Naive thymus-derived CD8-positive, alpha-beta T cell (primary cell): Measurements from ENCODE around the gene NKPD1. TPM values are rescaled to one million over a fixed set of nuclear protein-coding genes. Genes with fewer than 3 reads are reported as not detected.

ENCODE experiments used
- ATAC-seq, 2 donors: fragments of 150-1000 bp; cut with Tn5 transposase in 1 of 2; sonication (Bioruptor Pico), chemical (Tn5 transposase) in 1 of 2; 1 replicate in 1 of 2; 2 replicates in 1 of 2; pipeline ENCODE4 v1.10.0; 2021; ENCODE audit warnings: mild to moderate bottlenecking in 2 of 2, moderate library complexity in 2 of 2
- POLR2A ChIA-PET: fragments of 350-600 bp; sonication (Branson Sonifier 250); formaldehyde crosslinking; loops from one replicate; lab custom pipeline; 2021; ENCODE audit warnings: antibody characterized with exemption; lab: Charles Lee
- DNase-seq, 10 donors: peaks; one replicate each; pipeline versions ENCODE4 v3.0.0 to v3.0.0-alpha.2; 2020 to 2022
- H3K27ac Mint-ChIP-seq, 10 donors: one replicate each; pipeline ENCODE4 v1.8.0; 2020 to 2022; ENCODE audit warnings: mild to moderate bottlenecking in 10 of 10, mixed read lengths in 10 of 10, moderate library complexity in 4 of 10, inconsistent platforms in 1 of 10
- H3K27me3 Mint-ChIP-seq, 5 donors: one replicate each; pipeline ENCODE4 v1.8.0; 2021 to 2022; ENCODE audit warnings: mixed read lengths in 5 of 5
- H3K36me3 Mint-ChIP-seq, 3 donors: one replicate each; pipeline ENCODE4 v1.8.0; 2020 to 2022; ENCODE audit warnings: mixed read lengths in 3 of 3, mild to moderate bottlenecking in 2 of 3, inconsistent platforms in 1 of 3
- H3K4me1 Mint-ChIP-seq, 4 donors: one replicate each; pipeline ENCODE4 v1.8.0; 2021 to 2022; ENCODE audit warnings: mixed read lengths in 4 of 4
- H3K4me3 Mint-ChIP-seq, 10 donors: one replicate each; pipeline ENCODE4 v1.8.0; 2020 to 2022; ENCODE audit warnings: mild to moderate bottlenecking in 10 of 10, mixed read lengths in 10 of 10, moderate library complexity in 6 of 10, inconsistent platforms in 1 of 10
- H3K9me3 Mint-ChIP-seq, 9 donors: one replicate each; pipeline ENCODE4 v1.8.0; 2020 to 2022; ENCODE audit warnings: mixed read lengths in 9 of 9, mild to moderate bottlenecking in 3 of 9, inconsistent platforms in 1 of 9, moderate library complexity in 1 of 9
- polyA plus RNA-seq, 3 donors: library from polyadenylated mRNA; unstranded; fragments of 300-500 nt; fragmentation: Illumina TruSeq; gene quantifications; one replicate each; pipeline ENCODE4 v1.2.3, GENCODE V29; 2021
- total RNA-seq, 8 experiments: library from RNA in 2 of 8; stranded (reverse) in 2 of 8; gene quantifications; one replicate each; pipeline ENCODE4 v1.2.3 and lab custom pipeline; 2021 to 2026

The NKPD1 gene
- total and polyA plus RNA-seq, 5 experiments from 2014 or later = 0.17 to 1.0 (median 0.47) TPM

- POLR2A ChIA-PET = interaction anchor here (0.9 to 1.2 kb wide), 3 partner anchors 12 to 81 kb away, joined by 3 to 5 read pairs (median 3); partner anchors contain the start of gene NKPD1
- Mint-ChIP-seq H3K9me3 (no peaks in the 10 kb centered on the region), H3K4me1 (peaks cover 13 to 58% (median 42%) of the 10 kb centered on the region in 4 donors), H3K36me3 (no peaks in the 10 kb centered on the region), H3K27ac (peak overlapping the region; percentile 65 to 91 (median 80)), H3K4me3 (peak overlapping the region; percentile 31 to 81 (median 63)), H3K27me3 (no peaks in the 10 kb centered on the region)
- ATAC-seq (peak; percentile 69 to 86), DNase-seq (peak in 3 of 10 donors; percentile 10 to 33 (median 24))
Observed at GRCh38 chr19:45172173-45172572, 11.4 kb upstream of the NKPD1 start.

DNA sequence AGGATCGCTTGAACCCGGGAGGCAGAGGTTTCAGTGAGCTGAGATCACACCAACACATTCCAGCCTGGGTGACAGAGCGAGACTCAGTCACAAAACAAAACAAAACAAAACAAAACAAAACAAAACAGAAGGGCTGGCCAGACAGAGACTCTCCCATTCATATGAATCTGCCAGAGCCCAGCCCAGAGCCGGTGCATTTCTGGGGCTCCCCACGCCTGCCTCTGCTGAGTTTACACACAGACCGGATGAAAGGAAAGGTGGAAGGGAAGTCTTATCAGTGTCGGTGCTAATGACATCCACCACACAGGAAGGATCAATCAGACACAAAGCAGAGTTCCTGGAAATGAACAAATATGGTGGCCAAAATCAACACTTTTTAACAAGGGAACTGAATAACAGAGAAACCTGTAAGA lies 10.4 kb upstream of the NKPD1 start:
- POLR2A ChIA-PET = interaction anchor here (0.9 to 1.4 kb wide), 2 partner anchors 11 to 19 kb away, joined by 3 to 4 read pairs; partner anchors contain the start of gene NKPD1

DNA sequence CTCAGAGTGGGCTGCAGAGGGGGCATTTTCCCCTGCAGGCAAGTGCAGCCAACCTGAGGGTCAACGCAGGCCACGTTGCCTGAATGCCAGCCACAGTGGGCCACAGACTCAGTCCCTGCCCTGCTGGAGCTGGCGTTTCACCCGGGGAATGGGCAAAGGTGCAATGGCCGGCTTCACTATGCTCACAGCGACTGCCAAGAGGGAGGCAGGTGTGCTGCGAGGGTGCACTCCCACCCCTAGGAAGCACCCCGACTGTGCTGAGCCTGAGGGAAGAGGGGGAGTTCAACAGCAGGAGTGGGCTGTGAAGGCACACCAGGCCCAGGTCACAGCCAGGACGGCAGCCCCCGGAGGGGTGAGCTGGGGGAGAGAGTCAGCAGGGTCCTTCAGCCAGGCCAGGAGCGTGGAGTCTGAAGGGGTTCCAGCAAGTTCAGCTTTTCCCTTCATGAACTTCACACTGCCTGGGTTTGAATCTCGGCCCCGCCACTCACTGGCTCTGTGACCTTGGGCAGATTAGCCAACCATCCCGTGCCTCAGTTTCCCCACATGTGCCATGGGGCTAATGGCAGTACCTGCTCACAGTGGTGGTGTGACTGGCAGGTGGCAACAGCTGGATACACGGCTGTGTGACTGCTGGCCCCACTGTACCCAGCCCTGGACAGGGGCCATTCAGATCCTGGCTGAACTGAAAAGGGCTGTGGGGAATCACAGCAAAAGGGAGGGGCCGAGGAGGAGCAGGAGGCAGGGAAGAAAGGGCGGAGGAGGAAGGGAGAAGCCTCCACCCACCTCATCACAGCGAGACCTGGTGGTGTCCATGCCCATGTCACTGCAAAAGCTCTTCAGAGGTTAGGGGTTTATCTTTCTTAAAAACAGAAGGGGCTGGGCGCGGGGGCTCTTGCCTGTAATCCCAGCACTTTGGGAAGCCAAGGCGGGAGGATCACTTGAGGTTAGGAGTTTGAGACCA lies 9.6 kb upstream of the NKPD1 start:
- DNase-seq = peak in 1 of 10 donors; percentile 62
- H3K9me3 Mint-ChIP-seq = no peaks in the 10 kb centered on the region
- H3K4me3 Mint-ChIP-seq = peak overlapping the region in 8 of 10 donors; percentile 8 to 92 (median 78)
- ATAC-seq = no peak
- POLR2A ChIA-PET = interaction anchor here (0.7 to 1.4 kb wide), 3 partner anchors 8 to 47 kb away, joined by 3 to 4 read pairs (median 4); partner anchors contain the start of genes BLOC1S3 and TRAPPC6A
- H3K36me3 Mint-ChIP-seq = no peaks in the 10 kb centered on the region
- H3K27me3 Mint-ChIP-seq = no peaks in the 10 kb centered on the region
- H3K4me1 Mint-ChIP-seq = peaks cover 15 to 57% (median 45%) of the 10 kb centered on the region in 4 donors
- peak overlapping the region in 9 of 10 donors; percentile 8 to 97 (median 91) for H3K27ac Mint-ChIP-seq

More for the DNA sequence above, 10.4 kb upstream of the NKPD1 start:
- H3K27ac Mint-ChIP-seq = peak overlapping the region; percentile 86 to 97 (median 93)
- peak; percentile 65 to 89 for ATAC-seq
- H3K27me3 Mint-ChIP-seq = no peaks in the 10 kb centered on the region
- peaks cover 16 to 57% (median 45%) of the 10 kb centered on the region in 4 donors for H3K4me1 Mint-ChIP-seq
- no peaks in the 10 kb centered on the region for H3K9me3 Mint-ChIP-seq
- no peaks in the 10 kb centered on the region for H3K36me3 Mint-ChIP-seq
- peak overlapping the region; percentile 59 to 92 (median 80) for H3K4me3 Mint-ChIP-seq
- peak in 3 of 10 donors; percentile 18 to 43 (median 33) for DNase-seq

- Mint-ChIP-seq H3K27me3 (no peaks in the 10 kb centered on the region), H3K36me3 (no peaks in the 10 kb centered on the region), H3K4me1 (peaks cover 13 to 58% (median 45%) of the 10 kb centered on the region in 4 donors), H3K9me3 (no peaks in the 10 kb centered on the region), H3K27ac (peak overlapping the region in 1 of 10 donors; percentile 36), H3K4me3 (peak overlapping the region in 3 of 10 donors; percentile 52 to 81 (median 54))
- POLR2A ChIA-PET = interaction anchor here (0.6 to 1.3 kb wide), 4 partner anchors 9 to 246 kb away, joined by 3 to 4 read pairs (median 4); partner anchors contain the start of genes BLOC1S3 and TRAPPC6A
- DNase-seq = peak in 1 of 10 donors; percentile 53
- ATAC-seq = no peak
Observed at GRCh38 chr19:45169602-45170001, 8.8 kb upstream of the NKPD1 start.

GRCh38 chr19:45168767-45169351 lies 8.1 kb upstream of the NKPD1 start:
- peaks cover 14 to 60% (median 50%) of the 10 kb centered on the region in 4 donors for H3K4me1 Mint-ChIP-seq
- no peaks in the 10 kb centered on the region for H3K27me3 Mint-ChIP-seq
- POLR2A ChIA-PET = interaction anchor here (0.6 to 1.3 kb wide), 3 partner anchors 10 to 30 kb away, joined by 3 to 5 read pairs (median 4); partner anchors contain the start of genes BLOC1S3 and TRAPPC6A
- peak in 1 of 10 donors; percentile 54 for DNase-seq
- ATAC-seq = no peak
- no peaks in the 10 kb centered on the region for H3K9me3 Mint-ChIP-seq
- H3K4me3 Mint-ChIP-seq = no peak overlapping the region
- H3K36me3 Mint-ChIP-seq = no peaks in the 10 kb centered on the region
- H3K27ac Mint-ChIP-seq = peak overlapping the region in 1 of 10 donors; percentile 74

DNA sequence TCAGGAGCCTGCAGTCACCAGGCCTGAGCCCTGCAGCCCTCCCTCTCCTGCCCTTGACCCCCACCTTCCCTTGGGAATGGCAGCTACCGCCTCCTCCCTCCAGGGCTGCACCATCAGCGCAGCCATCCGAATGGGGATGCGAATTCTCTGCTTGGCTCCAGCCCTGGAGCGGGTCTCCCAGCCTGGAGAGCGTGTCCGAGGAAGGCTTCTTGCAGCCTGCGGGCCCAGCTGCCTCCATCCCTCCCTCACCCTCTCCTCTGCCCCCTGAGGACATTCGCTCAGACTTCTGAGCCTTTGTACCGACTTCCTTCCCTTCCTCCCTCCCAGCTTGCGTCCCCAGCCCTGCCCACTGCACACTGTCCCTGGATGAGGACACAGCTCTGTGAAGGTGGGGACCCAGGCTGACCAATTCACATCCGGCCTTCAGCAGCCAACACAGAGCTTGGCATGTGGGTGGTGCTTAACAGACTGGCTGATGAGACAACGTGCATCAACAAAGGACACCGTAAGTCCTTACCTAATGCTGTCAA lies 6.0 kb upstream of the NKPD1 start:
- peak overlapping the region in 2 of 10 donors; percentile 56 to 69 for H3K27ac Mint-ChIP-seq
- DNase-seq (no peak), ATAC-seq (no peak)
- no peaks in the 10 kb centered on the region for H3K9me3 Mint-ChIP-seq
- no peaks in the 10 kb centered on the region for H3K36me3 Mint-ChIP-seq
- H3K4me1 Mint-ChIP-seq = peaks cover 15 to 49% (median 39%) of the 10 kb centered on the region in 4 donors
- POLR2A ChIA-PET = interaction anchor here (2.0 kb wide), 1 partner anchor 12 kb away, joined by 7 read pairs; the partner anchor contains the start of genes BLOC1S3 and TRAPPC6A
- peak overlapping the region in 1 of 10 donors; percentile 58 for H3K4me3 Mint-ChIP-seq
- H3K27me3 Mint-ChIP-seq = no peaks in the 10 kb centered on the region

GRCh38 chr19:45164577-45165335 lies 4.0 kb upstream of the NKPD1 start:
- peaks cover 8 to 31% (median 24%) of the 10 kb centered on the region in 4 donors for H3K4me1 Mint-ChIP-seq
- H3K27ac Mint-ChIP-seq = peak overlapping the region in 5 of 10 donors; percentile 14 to 81 (median 47)
- H3K36me3 Mint-ChIP-seq = peaks cover 0 to 2% (median 0%) of the 10 kb centered on the region in 3 donors
- H3K27me3 Mint-ChIP-seq = peaks cover 0 to 3% (median 0%) of the 10 kb centered on the region in 5 donors
- no peaks in the 10 kb centered on the region for H3K9me3 Mint-ChIP-seq
- ATAC-seq (peak; percentile 93 to 95), DNase-seq (peak; percentile 17 to 66 (median 40))
- POLR2A ChIA-PET = interaction anchor here (0.5 to 2.0 kb wide), 6 partner anchors 8 to 313 kb away, joined by 3 to 13 read pairs (median 6); partner anchors contain the start of genes BLOC1S3 and TRAPPC6A
- peak overlapping the region in 5 of 10 donors; percentile 8 to 58 (median 40) for H3K4me3 Mint-ChIP-seq

DNA sequence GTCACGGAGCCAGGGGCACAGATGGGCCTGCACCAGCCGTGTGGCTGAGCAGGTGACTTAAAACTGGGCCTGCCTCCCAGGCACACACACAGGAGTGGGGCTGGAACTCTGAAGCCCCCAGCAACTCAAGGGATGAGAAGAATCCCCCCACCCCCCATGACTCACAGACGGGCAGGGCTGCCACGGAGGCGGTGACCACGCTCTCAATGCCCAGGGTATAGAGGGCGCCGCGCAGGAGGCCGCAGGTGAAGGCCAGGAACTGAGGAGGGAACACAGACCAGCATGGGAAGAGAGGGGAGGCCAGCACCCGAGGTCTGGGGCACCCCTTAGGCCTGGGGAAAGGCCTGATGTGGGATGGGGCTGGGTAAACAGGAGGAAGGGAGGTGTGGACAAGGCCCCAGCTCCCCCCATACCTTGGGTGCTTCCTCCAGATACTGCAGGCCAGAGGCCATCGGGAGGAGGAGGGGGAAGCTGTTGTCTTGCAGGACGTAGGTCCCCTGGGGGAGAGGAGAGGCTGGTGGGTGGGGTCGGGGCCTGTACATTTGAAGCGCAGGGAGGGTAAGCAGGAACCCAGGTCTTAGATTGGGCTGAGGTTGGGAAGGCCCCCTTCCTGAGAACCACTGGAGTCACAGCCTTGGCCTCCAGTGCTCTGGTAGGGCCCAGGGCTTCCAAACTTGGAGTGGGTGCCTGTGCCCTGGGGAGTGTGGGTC lies 3.1 kb upstream of the NKPD1 start:
- peaks cover 0 to 3% (median 0%) of the 10 kb centered on the region in 5 donors for H3K27me3 Mint-ChIP-seq
- POLR2A ChIA-PET = interaction anchor here (0.5 to 2.0 kb wide), 5 partner anchors 9 to 314 kb away, joined by 3 to 13 read pairs (median 5); partner anchors contain the start of genes BLOC1S3 and TRAPPC6A
- peak in 1 of 10 donors; percentile 44 for DNase-seq
- peak overlapping the region; percentile 20 to 86 (median 70) for H3K27ac Mint-ChIP-seq
- H3K9me3 Mint-ChIP-seq = no peaks in the 10 kb centered on the region
- ATAC-seq = peak in 1 of 2 donors; percentile 24
- peak overlapping the region in 6 of 10 donors; percentile 20 to 71 (median 36) for H3K4me3 Mint-ChIP-seq
- peaks cover 0 to 2% (median 0%) of the 10 kb centered on the region in 3 donors for H3K36me3 Mint-ChIP-seq
- peaks cover 8 to 25% (median 24%) of the 10 kb centered on the region in 4 donors for H3K4me1 Mint-ChIP-seq

DNA sequence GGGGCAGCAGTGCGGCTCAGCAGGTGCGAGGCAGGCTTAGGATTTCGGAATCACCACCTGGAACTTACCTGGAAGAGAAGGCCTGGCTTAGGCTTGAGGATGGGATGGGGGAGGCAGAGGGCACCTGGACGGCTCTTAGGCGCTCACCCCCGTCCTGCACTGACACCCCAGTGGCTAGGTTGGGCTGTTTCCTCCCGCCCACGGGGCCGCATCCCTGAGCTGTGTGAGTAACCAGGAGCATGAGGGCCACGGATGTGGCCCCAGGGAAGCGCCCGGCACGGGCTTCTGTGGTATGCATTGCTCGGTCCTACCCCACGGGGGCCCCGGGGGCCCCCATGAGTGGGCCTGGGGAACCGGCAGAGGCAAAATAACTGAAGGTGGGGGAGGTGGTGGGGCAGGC lies 2.4 kb upstream of the NKPD1 start:
- Mint-ChIP-seq H3K27ac (peak overlapping the region in 3 of 10 donors; percentile 57 to 86 (median 71)), H3K4me1 (peaks cover 9 to 32% (median 23%) of the 10 kb centered on the region in 4 donors), H3K4me3 (no peak overlapping the region), H3K9me3 (no peaks in the 10 kb centered on the region), H3K27me3 (peaks cover 0 to 3% (median 0%) of the 10 kb centered on the region in 5 donors), H3K36me3 (peaks cover 0 to 2% (median 0%) of the 10 kb centered on the region in 3 donors)
- DNase-seq (no peak), ATAC-seq (no peak)
- POLR2A ChIA-PET = no interaction called here

DNA sequence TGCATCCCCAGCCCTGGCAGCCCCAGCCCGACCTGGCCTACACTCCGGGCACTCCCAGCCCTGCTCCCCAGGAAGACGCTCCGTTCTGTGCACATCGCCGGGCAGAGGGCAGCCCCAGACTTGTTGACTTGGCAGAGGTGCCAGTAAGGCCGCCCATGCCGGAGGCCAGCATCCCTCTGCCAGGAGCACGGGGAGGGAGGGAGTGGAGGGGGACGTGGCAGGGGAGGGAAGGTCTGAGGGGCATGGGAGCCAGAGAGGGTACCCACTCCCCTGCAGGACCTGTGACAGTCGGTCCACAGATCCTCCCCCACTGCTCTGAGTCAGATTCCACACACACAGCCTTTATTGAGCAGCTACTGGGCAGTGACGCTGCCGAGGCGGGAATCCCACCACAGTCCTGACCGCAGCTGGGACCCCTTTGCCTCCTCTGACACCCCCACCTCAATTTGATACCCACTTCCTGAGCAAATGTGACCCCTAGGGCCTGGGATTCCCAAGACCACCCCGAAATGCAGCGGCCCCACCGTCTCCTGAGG lies 1.9 kb upstream of the NKPD1 start:
- no peak overlapping the region for H3K4me3 Mint-ChIP-seq
- no peaks in the 10 kb centered on the region for H3K9me3 Mint-ChIP-seq
- H3K27ac Mint-ChIP-seq = peak overlapping the region in 2 of 10 donors; percentile 57 to 71
- peaks cover 0 to 2% (median 0%) of the 10 kb centered on the region in 3 donors for H3K36me3 Mint-ChIP-seq
- H3K27me3 Mint-ChIP-seq = peaks cover 0 to 6% (median 2%) of the 10 kb centered on the region in 5 donors
- POLR2A ChIA-PET = no interaction called here
- DNase-seq (no peak), ATAC-seq (no peak)
- peaks cover 9 to 36% (median 24%) of the 10 kb centered on the region in 4 donors for H3K4me1 Mint-ChIP-seq
